Measurements from ENCODE around the gene MOBP. TPM values are rescaled to one million over a fixed set of nuclear protein-coding genes. Genes with fewer than 3 reads are reported as not detected.

Gene MOBP
- total RNA-seq, 1 donor from 2014 or later: 0.13 TPM

GRCh38 chr3:39532777-39533176 lies 65.3 kb downstream of the MOBP start:
- intact Hi-C loops (cut with micrococcal nuclease): no loop called here
- no peak overlapping the region for H3K4me3 Mint-ChIP-seq
- TF ChIP-seq CTCF (IDR thresholded peaks at IDR 0.05): no peak
- no peak for ATAC-seq (ENCODE audit: low read depth)
- no peaks in the 10 kb centered on the region for H3K4me1 Mint-ChIP-seq
- DNase-seq: no peak
- CTCF ChIA-PET: no interaction called here
- H3K36me3 Mint-ChIP-seq (ENCODE audit: low read depth): no peaks in the 10 kb centered on the region
- no peak overlapping the region for H3K27ac Mint-ChIP-seq
- POLR2A ChIA-PET: no interaction called here
- no peaks in the 10 kb centered on the region for H3K9me3 Mint-ChIP-seq
- peaks cover 8% of the 10 kb centered on the region for H3K27me3 Mint-ChIP-seq

GRCh38 chr3:39533226-39533625 lies 65.7 kb downstream of the MOBP start:
- Mint-ChIP-seq H3K4me1 (no peaks in the 10 kb centered on the region), H3K36me3 (ENCODE audit: low read depth) (no peaks in the 10 kb centered on the region), H3K27ac (no peak overlapping the region), H3K4me3 (no peak overlapping the region), H3K27me3 (peaks cover 8% of the 10 kb centered on the region), H3K9me3 (no peaks in the 10 kb centered on the region)
- intact Hi-C loops (cut with micrococcal nuclease): no loop called here
- TF ChIP-seq CTCF (IDR thresholded peaks at IDR 0.05): no peak
- CTCF ChIA-PET: no interaction called here
- ATAC-seq (ENCODE audit: low read depth) (no peak), DNase-seq (no peak)
- POLR2A ChIA-PET: no interaction called here

GRCh38 chr3:39540162-39540921 lies 72.9 kb downstream of the MOBP start:
- DNase-seq (no peak), ATAC-seq (ENCODE audit: low read depth) (no peak)
- H3K27ac Mint-ChIP-seq: no peak overlapping the region
- POLR2A ChIA-PET: no interaction called here
- CTCF ChIA-PET: no interaction called here
- H3K27me3 Mint-ChIP-seq: peaks cover 5% of the 10 kb centered on the region
- H3K36me3 Mint-ChIP-seq (ENCODE audit: low read depth): no peaks in the 10 kb centered on the region
- H3K4me1 Mint-ChIP-seq: no peaks in the 10 kb centered on the region
- no peak overlapping the region for H3K4me3 Mint-ChIP-seq
- no peaks in the 10 kb centered on the region for H3K9me3 Mint-ChIP-seq
- intact Hi-C loops (cut with micrococcal nuclease): no loop called here
- TF ChIP-seq CTCF (IDR thresholded peaks at IDR 0.05): no peak

- TF ChIP-seq CTCF (IDR thresholded peaks at IDR 0.05): no peak
- DNase-seq: no peak
- CTCF ChIA-PET: no interaction called here
- Mint-ChIP-seq H3K9me3 (no peaks in the 10 kb centered on the region), H3K27ac (no peak overlapping the region), H3K36me3 (ENCODE audit: low read depth) (no peaks in the 10 kb centered on the region), H3K4me3 (no peak overlapping the region), H3K27me3 (peaks cover 8% of the 10 kb centered on the region), H3K4me1 (no peaks in the 10 kb centered on the region)
- intact Hi-C loops (cut with micrococcal nuclease): no loop called here
- no peak for ATAC-seq (ENCODE audit: low read depth)
- POLR2A ChIA-PET: no interaction called here
Observed at GRCh38 chr3:39541442-39541841, 74.0 kb downstream of the MOBP start.

GRCh38 chr3:39541917-39542329 lies 74.4 kb downstream of the MOBP start:
- DNase-seq (no peak), ATAC-seq (ENCODE audit: low read depth) (no peak)
- Mint-ChIP-seq H3K9me3 (no peaks in the 10 kb centered on the region), H3K4me1 (no peaks in the 10 kb centered on the region), H3K36me3 (ENCODE audit: low read depth) (no peaks in the 10 kb centered on the region), H3K4me3 (no peak overlapping the region), H3K27me3 (peaks cover 8% of the 10 kb centered on the region), H3K27ac (no peak overlapping the region)
- POLR2A ChIA-PET: no interaction called here
- CTCF ChIA-PET: no interaction called here
- intact Hi-C loops (cut with micrococcal nuclease): no loop called here
- TF ChIP-seq CTCF (IDR thresholded peaks at IDR 0.05): no peak

All from activated B cell treated with CpG ODN at 0.5 μM for 24 hours (primary cell).